Measurements from ENCODE around the gene SCN1A. TPM values are rescaled to one million over a fixed set of nuclear protein-coding genes. Genes with fewer than 3 reads are reported as not detected.

The SCN1A gene
- total and polyA plus RNA-seq, 2 of the 13 experiments (the other 11 are each of a cell fraction or from before 2014, with no cell fraction given) = 19.9 to 39.4 TPM

DNA sequence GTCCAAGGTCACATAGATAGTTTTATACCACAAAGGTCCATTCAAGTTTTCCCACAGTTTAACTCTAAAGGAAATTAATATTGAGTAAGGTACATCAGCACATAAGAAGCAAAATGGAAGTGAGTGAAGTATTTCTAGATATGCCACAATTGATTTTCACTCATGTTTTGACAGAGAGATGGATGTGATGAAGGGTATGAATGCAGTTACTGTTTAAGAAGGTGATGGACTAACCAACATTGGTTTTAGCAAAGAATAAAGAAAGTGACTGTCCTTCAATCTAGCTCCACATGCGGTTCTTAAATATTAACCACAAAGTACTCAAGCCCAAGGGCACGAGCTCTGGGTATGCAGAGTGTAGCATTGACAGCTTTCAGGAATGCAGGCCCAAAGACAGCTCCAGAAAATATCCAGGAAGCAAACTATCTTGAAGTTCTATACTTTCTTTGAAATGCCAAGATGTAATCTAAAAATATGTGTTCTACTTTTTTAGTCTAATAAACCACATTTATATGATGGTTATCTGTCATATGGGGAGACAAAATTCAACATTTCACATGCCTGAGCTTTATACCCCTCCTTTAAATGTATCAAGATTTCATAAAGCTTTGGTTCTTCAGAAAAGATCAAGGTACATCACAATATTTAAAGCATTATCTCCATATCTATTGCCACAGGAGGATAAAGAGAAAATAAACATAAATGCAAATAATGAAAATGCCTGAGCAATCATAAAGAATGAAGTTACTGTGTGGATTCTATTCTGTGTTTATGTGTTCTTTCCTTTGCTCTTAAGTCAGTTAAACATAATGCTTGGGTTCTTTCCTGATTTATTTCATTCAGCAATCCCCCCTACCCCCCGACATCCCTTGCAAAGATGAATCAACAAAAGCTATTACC is 6.7 kb upstream of the SCN1A start (continued):
- TF ChIP-seq ZNF550 (CRISPR knock-in tag; IDR thresholded peaks at IDR 0.05; ENCODE audit: borderline replicate concordance) = no peak
- TF ChIP-seq, protein P1, sequence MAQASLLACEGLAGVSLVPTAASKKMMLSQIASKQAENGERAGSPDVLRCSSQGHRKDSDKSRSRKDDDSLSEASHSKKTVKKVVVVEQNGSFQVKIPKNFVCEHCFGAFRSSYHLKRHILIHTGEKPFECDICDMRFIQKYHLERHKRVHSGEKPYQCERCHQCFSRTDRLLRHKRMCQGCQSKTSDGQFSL (CRISPR knock-in tag; IDR thresholded peaks at IDR 0.05) = no peak
- TF ChIP-seq ZSCAN29 (CRISPR knock-in tag; conservative IDR thresholded peaks at IDR 0.05) = 0 out of 2 replicates have a peak, but pooled peaks have one; percentile 20
- peak; percentile 34 for TF ChIP-seq HNRNPK (IDR thresholded peaks at IDR 0.05; ENCODE audit: low read depth, low read length, poor library complexity, severe bottlenecking)
- TF ChIP-seq, protein P2, sequence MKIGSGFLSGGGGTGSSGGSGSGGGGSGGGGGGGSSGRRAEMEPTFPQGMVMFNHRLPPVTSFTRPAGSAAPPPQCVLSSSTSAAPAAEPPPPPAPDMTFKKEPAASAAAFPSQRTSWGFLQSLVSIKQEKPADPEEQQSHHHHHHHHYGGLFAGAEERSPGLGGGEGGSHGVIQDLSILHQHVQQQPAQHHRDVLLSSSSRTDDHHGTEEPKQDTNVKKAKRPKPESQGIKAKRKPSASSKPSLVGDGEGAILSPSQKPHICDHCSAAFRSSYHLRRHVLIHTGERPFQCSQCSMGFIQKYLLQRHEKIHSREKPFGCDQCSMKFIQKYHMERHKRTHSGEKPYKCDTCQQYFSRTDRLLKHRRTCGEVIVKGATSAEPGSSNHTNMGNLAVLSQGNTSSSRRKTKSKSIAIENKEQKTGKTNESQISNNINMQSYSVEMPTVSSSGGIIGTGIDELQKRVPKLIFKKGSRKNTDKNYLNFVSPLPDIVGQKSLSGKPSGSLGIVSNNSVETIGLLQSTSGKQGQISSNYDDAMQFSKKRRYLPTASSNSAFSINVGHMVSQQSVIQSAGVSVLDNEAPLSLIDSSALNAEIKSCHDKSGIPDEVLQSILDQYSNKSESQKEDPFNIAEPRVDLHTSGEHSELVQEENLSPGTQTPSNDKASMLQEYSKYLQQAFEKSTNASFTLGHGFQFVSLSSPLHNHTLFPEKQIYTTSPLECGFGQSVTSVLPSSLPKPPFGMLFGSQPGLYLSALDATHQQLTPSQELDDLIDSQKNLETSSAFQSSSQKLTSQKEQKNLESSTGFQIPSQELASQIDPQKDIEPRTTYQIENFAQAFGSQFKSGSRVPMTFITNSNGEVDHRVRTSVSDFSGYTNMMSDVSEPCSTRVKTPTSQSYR (CRISPR knock-in tag; IDR thresholded peaks at IDR 0.05; ENCODE audit: borderline replicate concordance) = peak; percentile 53; the same call in 1 of the 2 replicates
- TF ChIP-seq DNMT1 (CRISPR knock-in tag; IDR thresholded peaks at IDR 0.05) = no peak
- no peak for TF ChIP-seq RELA (CRISPR knock-in tag; IDR thresholded peaks at IDR 0.05)
- no peak for TF ChIP-seq ZNF430 (CRISPR knock-in tag; IDR thresholded peaks at IDR 0.05)
- no peak for TF ChIP-seq ZFP37 (CRISPR knock-in tag; IDR thresholded peaks at IDR 0.05; ENCODE audit: borderline replicate concordance)
- TF ChIP-seq HES4 (CRISPR knock-in tag; IDR thresholded peaks at IDR 0.05; ENCODE audit: borderline replicate concordance) = no peak
- no peak for TF ChIP-seq TAF15 (IDR thresholded peaks at IDR 0.05; ENCODE audit: low read depth, low read length, poor library complexity, severe bottlenecking)
- peak; percentile 53; the same call in 1 of the 2 replicates for TF ChIP-seq ZNF761 (CRISPR knock-in tag; conservative IDR thresholded peaks at IDR 0.05)
- no peak for TF ChIP-seq SRF (IDR thresholded peaks at IDR 0.05; ENCODE audit: low read depth, low read length)
- TF ChIP-seq, protein P3, sequence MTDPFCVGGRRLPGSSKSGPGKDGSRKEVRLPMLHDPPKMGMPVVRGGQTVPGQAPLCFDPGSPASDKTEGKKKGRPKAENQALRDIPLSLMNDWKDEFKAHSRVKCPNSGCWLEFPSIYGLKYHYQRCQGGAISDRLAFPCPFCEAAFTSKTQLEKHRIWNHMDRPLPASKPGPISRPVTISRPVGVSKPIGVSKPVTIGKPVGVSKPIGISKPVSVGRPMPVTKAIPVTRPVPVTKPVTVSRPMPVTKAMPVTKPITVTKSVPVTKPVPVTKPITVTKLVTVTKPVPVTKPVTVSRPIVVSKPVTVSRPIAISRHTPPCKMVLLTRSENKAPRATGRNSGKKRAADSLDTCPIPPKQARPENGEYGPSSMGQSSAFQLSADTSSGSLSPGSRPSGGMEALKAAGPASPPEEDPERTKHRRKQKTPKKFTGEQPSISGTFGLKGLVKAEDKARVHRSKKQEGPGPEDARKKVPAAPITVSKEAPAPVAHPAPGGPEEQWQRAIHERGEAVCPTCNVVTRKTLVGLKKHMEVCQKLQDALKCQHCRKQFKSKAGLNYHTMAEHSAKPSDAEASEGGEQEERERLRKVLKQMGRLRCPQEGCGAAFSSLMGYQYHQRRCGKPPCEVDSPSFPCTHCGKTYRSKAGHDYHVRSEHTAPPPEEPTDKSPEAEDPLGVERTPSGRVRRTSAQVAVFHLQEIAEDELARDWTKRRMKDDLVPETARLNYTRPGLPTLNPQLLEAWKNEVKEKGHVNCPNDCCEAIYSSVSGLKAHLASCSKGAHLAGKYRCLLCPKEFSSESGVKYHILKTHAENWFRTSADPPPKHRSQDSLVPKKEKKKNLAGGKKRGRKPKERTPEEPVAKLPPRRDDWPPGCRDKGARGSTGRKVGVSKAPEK (CRISPR knock-in tag; IDR thresholded peaks at IDR 0.05; ENCODE audit: borderline replicate concordance) = 0 out of 2 replicates have a peak, but pooled peaks have one; percentile 70
- TF ChIP-seq GTF2F1 (IDR thresholded peaks at IDR 0.05; ENCODE audit: low read length) = no peak
- TF ChIP-seq HNRNPUL1 (IDR thresholded peaks at IDR 0.05; ENCODE audit: low read depth, low read length) = peak; percentile 99
